Neural cell (in vitro differentiated cells): Measurements from ENCODE around the gene PUSL1. TPM values are rescaled to one million over a fixed set of nuclear protein-coding genes. Genes with fewer than 3 reads are reported as not detected.

Experiments used
- H2AFZ ChIP-seq: fragments of 200-600, 300-800 bp; sonication (generic), shearing (Covaris generic); 2 replicates; pipeline ENCODE4 v1.6.0; 2014; ENCODE audit warnings: low read depth, mild to moderate bottlenecking, antibody characterized with exemption, low read length, moderate library complexity
- H3F3A ChIP-seq: fragments of 200-600 bp; shearing (Covaris generic); 2 replicates; pipeline ENCODE4 v1.6.1; 2016; ENCODE audit warnings: mild to moderate bottlenecking, moderate library complexity, mixed read lengths, antibody characterized with exemption, low read length; ENCODE audit not compliant: insufficient read depth, poor library complexity, severe bottlenecking
- H3K27ac ChIP-seq: fragments of 200-600, 300-800 bp; sonication (generic), shearing (Covaris generic); 2 replicates; pipeline ENCODE4 v1.5.1; 2014; ENCODE audit warnings: mild to moderate bottlenecking, low read length, moderate library complexity
- H3K27me3 ChIP-seq: fragments of 300-800, 200-600 bp; sonication (generic), shearing (Covaris generic); 2 replicates; pipeline ENCODE4 v1.6.0; 2014; ENCODE audit warnings: mild to moderate bottlenecking, low read depth, low read length, moderate library complexity; ENCODE audit not compliant: insufficient read depth
- H3K36me3 ChIP-seq: fragments of 300-800, 200-600 bp; sonication (generic), shearing (Covaris generic); 2 replicates; pipeline ENCODE4 v1.5.1; 2014; ENCODE audit warnings: mild to moderate bottlenecking, antibody characterized with exemption, low read length, moderate library complexity; ENCODE audit not compliant: insufficient read depth
- H3K4me2 ChIP-seq: fragments of 300-800, 200-600 bp; sonication (generic), shearing (Covaris generic); 2 replicates; pipeline ENCODE4 v1.6.0; 2014; ENCODE audit warnings: mild to moderate bottlenecking, low read length
- H3K4me3 ChIP-seq: fragments of 300-800, 200-600 bp; sonication (generic), shearing (Covaris generic); 2 replicates; pipeline ENCODE4 v1.5.1; 2014; ENCODE audit warnings: mild to moderate bottlenecking, low read length, moderate library complexity
- H3K79me2 ChIP-seq: fragments of 200-600 bp; shearing (Covaris generic); replicated peaks from 2 replicates; pipeline ENCODE4 v1.6.0; 2014; ENCODE audit warnings: mild to moderate bottlenecking, low read length, moderate library complexity; ENCODE audit not compliant: insufficient read depth
- H3K9ac ChIP-seq: fragments of 300-800, 200-600 bp; sonication (generic), shearing (Covaris generic); 2 replicates; pipeline ENCODE4 v1.6.1; 2016; ENCODE audit warnings: mild to moderate bottlenecking, low read length, mixed read lengths
- H3K9me2 ChIP-seq: fragments of 200-600 bp; shearing (Covaris generic); 2 replicates; pipeline ENCODE4 v1.6.1; 2016; ENCODE audit warnings: mild to moderate bottlenecking, low read length, mixed read lengths; ENCODE audit not compliant: insufficient read depth
- H3K9me3 ChIP-seq: fragments of 200-600, 300-800 bp; sonication (generic), shearing (Covaris generic); 2 replicates; pipeline ENCODE4 v1.6.1; 2016; ENCODE audit warnings: mild to moderate bottlenecking, mixed run types, low read length, moderate library complexity, mixed read lengths
- H4K20me1 ChIP-seq: fragments of 200-600 bp; shearing (Covaris generic); 2 replicates; pipeline ENCODE4 v1.6.1; 2016; ENCODE audit warnings: mild to moderate bottlenecking, mixed run types; ENCODE audit not compliant: insufficient read depth
- EP300 ChIP-seq: fragments of 450-650 bp; conservative IDR thresholded peaks from 2 replicates; pipeline ENCODE4 v1.6.1; 2014; ENCODE audit warnings: antibody characterized with exemption, mild to moderate bottlenecking, moderate library complexity; ENCODE audit not compliant: poor library complexity, severe bottlenecking
- EZH2 ChIP-seq: fragments of 200-600, 300-800 bp; shearing (Covaris generic), sonication (generic); IDR thresholded peaks from 2 replicates; pipeline ENCODE4 v1.6.1; 2014; ENCODE audit warnings: antibody characterized with exemption, low read length, borderline replicate concordance, mild to moderate bottlenecking; ENCODE audit not compliant: insufficient read depth, poor library complexity, severe bottlenecking
- MXI1 ChIP-seq: fragments of 450-650 bp; conservative IDR thresholded peaks from 2 replicates; pipeline ENCODE4 v1.6.1; 2014; ENCODE audit warnings: antibody characterized with exemption, mild to moderate bottlenecking; ENCODE audit not compliant: poor library complexity, severe bottlenecking
- POLR2AphosphoS5 ChIP-seq: IDR thresholded peaks from 2 replicates; pipeline ENCODE4 v1.6.1; 2012
- RAD21 ChIP-seq: fragments of 450-650 bp; conservative IDR thresholded peaks from 2 replicates; pipeline ENCODE4 v1.6.1; 2014; ENCODE audit warnings: antibody characterized with exemption, mild to moderate bottlenecking, moderate library complexity
- SMC3 ChIP-seq: fragments of 450-650 bp; conservative IDR thresholded peaks from 2 replicates; pipeline ENCODE4 v1.6.1; 2014; ENCODE audit warnings: antibody characterized with exemption, mild to moderate bottlenecking, moderate library complexity; ENCODE audit not compliant: poor library complexity
- TAF1 ChIP-seq: IDR thresholded peaks from 2 replicates; pipeline ENCODE4 v1.6.1; 2012; ENCODE audit warnings: low read depth
- polyA plus RNA-seq: library from polyadenylated mRNA; depleted of rRNA; stranded (reverse); fragments of >200 nt; gene quantifications from 2 replicates; pipeline ENCODE4 v1.2.3, GENCODE V29; 2014
- TF ChIP-seq, protein P1 (sequence below): fragments of 450-650 bp; IDR thresholded peaks from 2 replicates; pipeline ENCODE4 v1.5.1; 2014; ENCODE audit warnings: antibody characterized with exemption, mild to moderate bottlenecking, moderate library complexity; ENCODE audit not compliant: poor library complexity, severe bottlenecking
- TF ChIP-seq, protein P2 (sequence below): IDR thresholded peaks from 2 replicates; pipeline ENCODE4 v1.6.1; 2012; ENCODE audit warnings: borderline replicate concordance

Gene PUSL1
- polyA plus RNA-seq, 1 donor from 2014 or later = 25.0 TPM

DNA sequence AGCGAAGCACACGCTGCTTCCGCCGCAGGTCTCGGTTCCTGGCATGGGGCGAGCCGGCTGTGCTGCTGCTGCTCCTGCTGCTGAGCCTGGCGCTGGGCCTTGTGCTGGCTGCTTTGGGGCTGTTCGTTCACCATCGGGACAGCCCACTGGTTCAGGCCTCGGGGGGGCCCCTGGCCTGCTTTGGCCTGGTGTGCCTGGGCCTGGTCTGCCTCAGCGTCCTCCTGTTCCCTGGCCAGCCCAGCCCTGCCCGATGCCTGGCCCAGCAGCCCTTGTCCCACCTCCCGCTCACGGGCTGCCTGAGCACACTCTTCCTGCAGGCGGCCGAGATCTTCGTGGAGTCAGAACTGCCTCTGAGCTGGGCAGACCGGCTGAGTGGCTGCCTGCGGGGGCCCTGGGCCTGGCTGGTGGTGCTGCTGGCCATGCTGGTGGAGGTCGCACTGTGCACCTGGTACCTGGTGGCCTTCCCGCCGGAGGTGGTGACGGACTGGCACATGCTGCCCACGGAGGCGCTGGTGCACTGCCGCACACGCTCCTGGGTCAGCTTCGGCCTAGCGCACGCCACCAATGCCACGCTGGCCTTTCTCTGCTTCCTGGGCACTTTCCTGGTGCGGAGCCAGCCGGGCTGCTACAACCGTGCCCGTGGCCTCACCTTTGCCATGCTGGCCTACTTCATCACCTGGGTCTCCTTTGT lies 25.3 kb downstream of the PUSL1 start:
- Histone ChIP-seq H3K9ac (no peak overlapping the region), H2AFZ (no peak overlapping the region), H3K4me3 (no peak overlapping the region), H3F3A (no peaks in the 10 kb centered on the region), H3K27ac (no peak overlapping the region), H3K27me3 (no peaks in the 10 kb centered on the region), H3K4me2 (no peak overlapping the region), H4K20me1 (no peaks in the 10 kb centered on the region), H3K36me3 (no peaks in the 10 kb centered on the region), H3K79me2 (no peaks in the 10 kb centered on the region), H3K9me3 (no peaks in the 10 kb centered on the region), H3K9me2 (no peaks in the 10 kb centered on the region)
- TF ChIP-seq MXI1 (no peak), TAF1 (no peak), POLR2AphosphoS5 (no peak), RAD21 (no peak), EP300 (no peak), EZH2 (no peak), SMC3 (no peak)
- TF ChIP-seq, protein P1, sequence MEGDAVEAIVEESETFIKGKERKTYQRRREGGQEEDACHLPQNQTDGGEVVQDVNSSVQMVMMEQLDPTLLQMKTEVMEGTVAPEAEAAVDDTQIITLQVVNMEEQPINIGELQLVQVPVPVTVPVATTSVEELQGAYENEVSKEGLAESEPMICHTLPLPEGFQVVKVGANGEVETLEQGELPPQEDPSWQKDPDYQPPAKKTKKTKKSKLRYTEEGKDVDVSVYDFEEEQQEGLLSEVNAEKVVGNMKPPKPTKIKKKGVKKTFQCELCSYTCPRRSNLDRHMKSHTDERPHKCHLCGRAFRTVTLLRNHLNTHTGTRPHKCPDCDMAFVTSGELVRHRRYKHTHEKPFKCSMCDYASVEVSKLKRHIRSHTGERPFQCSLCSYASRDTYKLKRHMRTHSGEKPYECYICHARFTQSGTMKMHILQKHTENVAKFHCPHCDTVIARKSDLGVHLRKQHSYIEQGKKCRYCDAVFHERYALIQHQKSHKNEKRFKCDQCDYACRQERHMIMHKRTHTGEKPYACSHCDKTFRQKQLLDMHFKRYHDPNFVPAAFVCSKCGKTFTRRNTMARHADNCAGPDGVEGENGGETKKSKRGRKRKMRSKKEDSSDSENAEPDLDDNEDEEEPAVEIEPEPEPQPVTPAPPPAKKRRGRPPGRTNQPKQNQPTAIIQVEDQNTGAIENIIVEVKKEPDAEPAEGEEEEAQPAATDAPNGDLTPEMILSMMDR = no peak
- TF ChIP-seq, protein P2, sequence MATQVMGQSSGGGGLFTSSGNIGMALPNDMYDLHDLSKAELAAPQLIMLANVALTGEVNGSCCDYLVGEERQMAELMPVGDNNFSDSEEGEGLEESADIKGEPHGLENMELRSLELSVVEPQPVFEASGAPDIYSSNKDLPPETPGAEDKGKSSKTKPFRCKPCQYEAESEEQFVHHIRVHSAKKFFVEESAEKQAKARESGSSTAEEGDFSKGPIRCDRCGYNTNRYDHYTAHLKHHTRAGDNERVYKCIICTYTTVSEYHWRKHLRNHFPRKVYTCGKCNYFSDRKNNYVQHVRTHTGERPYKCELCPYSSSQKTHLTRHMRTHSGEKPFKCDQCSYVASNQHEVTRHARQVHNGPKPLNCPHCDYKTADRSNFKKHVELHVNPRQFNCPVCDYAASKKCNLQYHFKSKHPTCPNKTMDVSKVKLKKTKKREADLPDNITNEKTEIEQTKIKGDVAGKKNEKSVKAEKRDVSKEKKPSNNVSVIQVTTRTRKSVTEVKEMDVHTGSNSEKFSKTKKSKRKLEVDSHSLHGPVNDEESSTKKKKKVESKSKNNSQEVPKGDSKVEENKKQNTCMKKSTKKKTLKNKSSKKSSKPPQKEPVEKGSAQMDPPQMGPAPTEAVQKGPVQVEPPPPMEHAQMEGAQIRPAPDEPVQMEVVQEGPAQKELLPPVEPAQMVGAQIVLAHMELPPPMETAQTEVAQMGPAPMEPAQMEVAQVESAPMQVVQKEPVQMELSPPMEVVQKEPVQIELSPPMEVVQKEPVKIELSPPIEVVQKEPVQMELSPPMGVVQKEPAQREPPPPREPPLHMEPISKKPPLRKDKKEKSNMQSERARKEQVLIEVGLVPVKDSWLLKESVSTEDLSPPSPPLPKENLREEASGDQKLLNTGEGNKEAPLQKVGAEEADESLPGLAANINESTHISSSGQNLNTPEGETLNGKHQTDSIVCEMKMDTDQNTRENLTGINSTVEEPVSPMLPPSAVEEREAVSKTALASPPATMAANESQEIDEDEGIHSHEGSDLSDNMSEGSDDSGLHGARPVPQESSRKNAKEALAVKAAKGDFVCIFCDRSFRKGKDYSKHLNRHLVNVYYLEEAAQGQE = no peak

DNA sequence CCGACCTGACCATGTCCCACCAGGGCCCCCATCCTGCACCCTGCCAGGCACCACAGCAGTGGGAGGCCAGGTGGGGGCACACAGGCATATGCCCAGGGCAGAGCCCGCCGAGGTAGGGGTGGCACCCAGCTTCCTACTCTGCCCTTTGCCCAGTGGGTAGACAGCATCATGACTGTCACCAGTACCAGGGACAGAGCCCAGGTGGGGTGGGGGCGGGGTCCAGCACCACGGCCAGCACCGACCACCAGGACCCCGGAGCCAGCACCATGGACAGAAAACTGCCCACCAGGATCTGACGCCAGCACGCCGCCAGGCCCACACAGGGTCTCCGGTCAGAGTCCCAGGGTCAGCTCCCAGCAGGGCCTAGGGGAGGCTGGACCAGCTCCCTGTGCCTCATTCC lies 26.4 kb downstream of the PUSL1 start:
- H3K4me3 ChIP-seq = no peak overlapping the region
- H3K4me2 ChIP-seq = no peak overlapping the region
- no peaks in the 10 kb centered on the region for H3K79me2 ChIP-seq
- TF ChIP-seq, protein P2 = no peak
- no peak for TF ChIP-seq MXI1
- no peak for TF ChIP-seq TAF1
- TF ChIP-seq, protein P1 = no peak
- no peak for TF ChIP-seq POLR2AphosphoS5
- TF ChIP-seq SMC3 = no peak
- no peak for TF ChIP-seq EP300
- TF ChIP-seq RAD21 = no peak
- no peak for TF ChIP-seq EZH2
- H4K20me1 ChIP-seq = no peaks in the 10 kb centered on the region
- no peaks in the 10 kb centered on the region for H3K27me3 ChIP-seq
- no peaks in the 10 kb centered on the region for H3F3A ChIP-seq
- H2AFZ ChIP-seq = no peak overlapping the region
- H3K27ac ChIP-seq = no peak overlapping the region
- H3K9ac ChIP-seq = no peak overlapping the region
- no peaks in the 10 kb centered on the region for H3K36me3 ChIP-seq
- H3K9me2 ChIP-seq = no peaks in the 10 kb centered on the region
- no peaks in the 10 kb centered on the region for H3K9me3 ChIP-seq
